GM23338 (cell line): ENCODE data around the gene STAC2. TPM values are rescaled to one million over a fixed set of nuclear protein-coding genes. Genes with fewer than 3 reads are reported as not detected.

ENCODE experiments used
- ATAC-seq: fragments of 200-7000 bp; cut with Tn5 transposase; 3 replicates; pipeline ENCODE4 v1.9.1; 2020
- DNase-seq: peaks from one replicate; pipeline ENCODE4 v3.0.0-alpha.2; 2015; ENCODE audit warnings: low spot score
- H2AFZ ChIP-seq: fragments of 200-600 bp; sonication (generic); 2 replicates; pipeline ENCODE4 v1.8.0; 2016; ENCODE audit warnings: antibody characterized with exemption, mild to moderate bottlenecking, moderate library complexity
- H3F3A ChIP-seq: fragments of 200-600 bp; sonication (generic); replicated peaks from 2 replicates; pipeline ENCODE4 v1.8.0; 2017; ENCODE audit warnings: antibody characterized with exemption, mixed run types, low read depth
- H3K27ac ChIP-seq: fragments of 200-600 bp; sonication (generic); 2 replicates; pipeline ENCODE4 v1.6.1; 2016; ENCODE audit warnings: low read depth
- H3K27me3 ChIP-seq: fragments of 200-600 bp; sonication (generic); 2 replicates; pipeline ENCODE4 v1.8.0; 2016; ENCODE audit warnings: mild to moderate bottlenecking, mixed run types, moderate library complexity; ENCODE audit not compliant: insufficient read depth
- H3K36me3 ChIP-seq: fragments of 200-600 bp; sonication (generic); 2 replicates; pipeline ENCODE4 v1.8.0; 2016; ENCODE audit warnings: mild to moderate bottlenecking; ENCODE audit not compliant: insufficient read depth
- H3K4me1 ChIP-seq: fragments of 200-600 bp; sonication (generic); 2 replicates; pipeline ENCODE4 v1.8.0; 2016; ENCODE audit warnings: mild to moderate bottlenecking, moderate library complexity; ENCODE audit not compliant: insufficient read depth
- H3K4me2 ChIP-seq: fragments of 200-600 bp; sonication (generic); 2 replicates; pipeline ENCODE4 v1.7.1; 2017; ENCODE audit warnings: mixed run types
- H3K4me3 ChIP-seq: fragments of 200-600 bp; sonication (generic); 2 replicates; pipeline ENCODE4 v1.6.1; 2016; ENCODE audit warnings: mixed run types
- H3K79me2 ChIP-seq: fragments of 200-600 bp; sonication (generic); replicated peaks from 2 replicates; pipeline ENCODE4 v1.8.0; 2017; ENCODE audit warnings: mild to moderate bottlenecking; ENCODE audit not compliant: insufficient read depth
- H3K9me2 ChIP-seq: fragments of 200-600 bp; sonication (generic); 2 replicates; pipeline ENCODE4 v1.8.0; 2017; ENCODE audit not compliant: insufficient read depth
- H4K20me1 ChIP-seq: fragments of 200-600 bp; sonication (generic); replicated peaks from 2 replicates; pipeline ENCODE4 v1.8.0; 2017; ENCODE audit warnings: mild to moderate bottlenecking; ENCODE audit not compliant: insufficient read depth
- H3K27ac Mint-ChIP-seq: 2 replicates; pipeline ENCODE4 v1.8.0; 2020; ENCODE audit warnings: inconsistent platforms, mild to moderate bottlenecking, moderate library complexity, mixed read lengths
- H3K27me3 Mint-ChIP-seq: 3 replicates; pipeline ENCODE4 v1.8.0; 2022; ENCODE audit warnings: low read depth, mild to moderate bottlenecking, moderate library complexity, mixed read lengths, inconsistent platforms; ENCODE audit not compliant: insufficient read depth, poor library complexity
- H3K36me3 Mint-ChIP-seq: 3 replicates; pipeline ENCODE4 v1.8.0; 2021; ENCODE audit warnings: low read depth, mild to moderate bottlenecking, inconsistent platforms, moderate library complexity, mixed read lengths
- H3K4me1 Mint-ChIP-seq: 3 replicates; pipeline ENCODE4 v1.8.0; 2020; ENCODE audit warnings: mild to moderate bottlenecking, inconsistent platforms, mixed read lengths
- H3K4me3 Mint-ChIP-seq: 3 replicates; pipeline ENCODE4 v1.8.0; 2021; ENCODE audit warnings: moderate library complexity, mild to moderate bottlenecking, inconsistent platforms, mixed read lengths
- H3K9me3 Mint-ChIP-seq: 3 replicates; pipeline ENCODE4 v1.8.0; 2020; ENCODE audit warnings: moderate library complexity, mild to moderate bottlenecking, inconsistent platforms, mixed read lengths
- EZH2 ChIP-seq: fragments of 200-600 bp; sonication (generic); IDR thresholded peaks from one replicate; pipeline ENCODE4 v1.8.0; 2017; ENCODE audit warnings: antibody characterized with exemption, mild to moderate bottlenecking, low read depth; ENCODE audit not compliant: unreplicated experiment
- EZH2phosphoT487 ChIP-seq: fragments of 200-600 bp; sonication (generic); IDR thresholded peaks from one replicate; pipeline ENCODE4 v1.8.1; 2018; ENCODE audit warnings: antibody characterized with exemption; ENCODE audit not compliant: unreplicated experiment
- JUNB ChIP-seq: IDR thresholded peaks from one replicate; pipeline ENCODE4 v1.6.1; 2016; ENCODE audit warnings: antibody characterized with exemption; ENCODE audit not compliant: unreplicated experiment
- NANOG ChIP-seq: IDR thresholded peaks from 2 replicates; pipeline ENCODE4 v1.6.1; 2016; ENCODE audit warnings: antibody characterized with exemption, borderline replicate concordance
- POLR2AphosphoS5 ChIP-seq: IDR thresholded peaks from 2 replicates; pipeline ENCODE4 v1.6.1; 2016; ENCODE audit warnings: antibody characterized with exemption, low read depth
- STAT1 ChIP-seq: IDR thresholded peaks from one replicate; pipeline ENCODE4 v1.6.1; 2016; ENCODE audit warnings: antibody characterized with exemption; ENCODE audit not compliant: unreplicated experiment
- ZNF114 ChIP-seq: fragments of 250-450 bp; sonication (Bioruptor Pico); IDR thresholded peaks from 2 replicates; pipeline ENCODE4 v1.5.0; 2020; ENCODE audit warnings: mild to moderate bottlenecking, moderate library complexity
- polyA plus RNA-seq: library from polyadenylated mRNA; unstranded; fragments of >200 nt; fragmentation: Nextera tagmentation; extraction: Ambion mirVana; gene quantifications from 2 replicates; pipeline ENCODE4 v1.2.1, GENCODE V29; 2016
- total RNA-seq: library from RNA; depleted of rRNA; stranded (reverse); fragments of >200 nt; shearing (Covaris generic); gene quantifications from 2 replicates; pipeline ENCODE4 v1.2.3, GENCODE V29; 2014
- TF ChIP-seq, protein P1 (sequence below): IDR thresholded peaks from one replicate; pipeline ENCODE4 v1.6.1; 2018; ENCODE audit warnings: antibody characterized with exemption; ENCODE audit not compliant: unreplicated experiment

STAC2 gene
- total and polyA plus RNA-seq, 2 experiments from 2014 or later, result 1.9 to 3.1 TPM

GRCh38 chr17:39187152-39187830 is 38.5 kb downstream of the STAC2 start:
- H3K4me3 Mint-ChIP-seq, result no peak overlapping the region
- Histone ChIP-seq H3K79me2 (no peaks in the 10 kb centered on the region), H3F3A (no peaks in the 10 kb centered on the region), H3K9me2 (no peaks in the 10 kb centered on the region), H3K36me3 (peaks cover 22% of the 10 kb centered on the region), H4K20me1 (peaks cover 5% of the 10 kb centered on the region; the same call in 1 of the 2 replicates), H3K4me2 (no peak overlapping the region), H2AFZ (no peak overlapping the region), H3K27ac (no peak overlapping the region), H3K27me3 (no peaks in the 10 kb centered on the region), H3K4me1 (no peaks in the 10 kb centered on the region), H3K4me3 (no peak overlapping the region)
- no peak for ATAC-seq
- H3K36me3 Mint-ChIP-seq, result peaks cover 53% of the 10 kb centered on the region
- no peak for DNase-seq
- no peaks in the 10 kb centered on the region for H3K9me3 Mint-ChIP-seq
- no peaks in the 10 kb centered on the region for H3K4me1 Mint-ChIP-seq
- H3K27ac Mint-ChIP-seq, result no peak overlapping the region
- peaks cover 5% of the 10 kb centered on the region for H3K27me3 Mint-ChIP-seq
- TF ChIP-seq EZH2phosphoT487, result no peak
- no peak for TF ChIP-seq EZH2
- TF ChIP-seq ZNF114 (CRISPR knock-in tag), result no peak
- TF ChIP-seq STAT1, result no peak
- no peak for TF ChIP-seq POLR2AphosphoS5
- TF ChIP-seq, protein P1, sequence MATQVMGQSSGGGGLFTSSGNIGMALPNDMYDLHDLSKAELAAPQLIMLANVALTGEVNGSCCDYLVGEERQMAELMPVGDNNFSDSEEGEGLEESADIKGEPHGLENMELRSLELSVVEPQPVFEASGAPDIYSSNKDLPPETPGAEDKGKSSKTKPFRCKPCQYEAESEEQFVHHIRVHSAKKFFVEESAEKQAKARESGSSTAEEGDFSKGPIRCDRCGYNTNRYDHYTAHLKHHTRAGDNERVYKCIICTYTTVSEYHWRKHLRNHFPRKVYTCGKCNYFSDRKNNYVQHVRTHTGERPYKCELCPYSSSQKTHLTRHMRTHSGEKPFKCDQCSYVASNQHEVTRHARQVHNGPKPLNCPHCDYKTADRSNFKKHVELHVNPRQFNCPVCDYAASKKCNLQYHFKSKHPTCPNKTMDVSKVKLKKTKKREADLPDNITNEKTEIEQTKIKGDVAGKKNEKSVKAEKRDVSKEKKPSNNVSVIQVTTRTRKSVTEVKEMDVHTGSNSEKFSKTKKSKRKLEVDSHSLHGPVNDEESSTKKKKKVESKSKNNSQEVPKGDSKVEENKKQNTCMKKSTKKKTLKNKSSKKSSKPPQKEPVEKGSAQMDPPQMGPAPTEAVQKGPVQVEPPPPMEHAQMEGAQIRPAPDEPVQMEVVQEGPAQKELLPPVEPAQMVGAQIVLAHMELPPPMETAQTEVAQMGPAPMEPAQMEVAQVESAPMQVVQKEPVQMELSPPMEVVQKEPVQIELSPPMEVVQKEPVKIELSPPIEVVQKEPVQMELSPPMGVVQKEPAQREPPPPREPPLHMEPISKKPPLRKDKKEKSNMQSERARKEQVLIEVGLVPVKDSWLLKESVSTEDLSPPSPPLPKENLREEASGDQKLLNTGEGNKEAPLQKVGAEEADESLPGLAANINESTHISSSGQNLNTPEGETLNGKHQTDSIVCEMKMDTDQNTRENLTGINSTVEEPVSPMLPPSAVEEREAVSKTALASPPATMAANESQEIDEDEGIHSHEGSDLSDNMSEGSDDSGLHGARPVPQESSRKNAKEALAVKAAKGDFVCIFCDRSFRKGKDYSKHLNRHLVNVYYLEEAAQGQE, result no peak
- TF ChIP-seq JUNB, result no peak

- Histone ChIP-seq H3F3A (no peaks in the 10 kb centered on the region), H3K4me2 (no peak overlapping the region), H3K36me3 (peaks cover 22% of the 10 kb centered on the region), H3K27ac (no peak overlapping the region), H3K4me1 (no peaks in the 10 kb centered on the region), H4K20me1 (peaks cover 5% of the 10 kb centered on the region; the same call in 1 of the 2 replicates), H3K79me2 (no peaks in the 10 kb centered on the region), H3K27me3 (no peaks in the 10 kb centered on the region), H3K4me3 (no peak overlapping the region), H3K9me2 (no peaks in the 10 kb centered on the region), H2AFZ (no peak overlapping the region)
- ATAC-seq (no peak), DNase-seq (no peak)
- no peaks in the 10 kb centered on the region for H3K9me3 Mint-ChIP-seq
- H3K27ac Mint-ChIP-seq, result no peak overlapping the region
- H3K36me3 Mint-ChIP-seq, result peaks cover 47% of the 10 kb centered on the region
- peaks cover 5% of the 10 kb centered on the region for H3K27me3 Mint-ChIP-seq
- no peaks in the 10 kb centered on the region for H3K4me1 Mint-ChIP-seq
- no peak overlapping the region for H3K4me3 Mint-ChIP-seq
- TF ChIP-seq NANOG (no peak), STAT1 (no peak)
- TF ChIP-seq, protein P1, result no peak
These were observed 39.2 kb downstream of the STAC2 start for GRCh38 chr17:39186481-39187002.
